AG04449 (cell line): ENCODE measurements around the gene CHCT1.

Experiments used
- CTCF ChIA-PET: fragments of 350-600 bp; formaldehyde crosslinking; extraction: SDS; loops from one replicate; lab custom pipeline; 2021; ENCODE audit warnings: antibody characterized with exemption; lab: Yijun Ruan, JAX
- POLR2A ChIA-PET: fragments of 400-600, 350-600 bp; formaldehyde crosslinking; extraction: SDS; loops from one replicate; lab custom pipeline; 2020; ENCODE audit warnings: antibody characterized with exemption, inconsistent platforms; lab: Yijun Ruan, JAX
- DNase-seq: peaks from one replicate; pipeline ENCODE4 v3.0.0-alpha.2; 2010; ENCODE audit warnings: low read depth, low spot score
- H3K4me3 ChIP-seq: 2 replicates; pipeline ENCODE4 v1.5.1; 2011; ENCODE audit warnings: low read depth, mild to moderate bottlenecking, control low read depth, low read length
- CTCF ChIP-seq: IDR thresholded peaks from one replicate; pipeline ENCODE4 v1.5.1; 2011; ENCODE audit warnings: mild to moderate bottlenecking, moderate library complexity, low read length, control low read depth, inconsistent platforms; ENCODE audit not compliant: insufficient read depth; ENCODE audit errors: missing control alignments

The CHCT1 gene

GRCh38 chr17:60396412-60396811 is 25.9 kb upstream of the CHCT1 start:
- no peak for TF ChIP-seq CTCF
- DNase-seq: no peak
- ChIA-PET CTCF (interaction anchor here (1.5 kb wide), 1 partner anchor 25 kb away, joined by 4 read pairs; no protein-coding TSS in a partner anchor), POLR2A (no interaction called here)
- H3K4me3 ChIP-seq: no peak overlapping the region

GRCh38 chr17:60398227-60398959 is 23.9 kb upstream of the CHCT1 start:
- H3K4me3 ChIP-seq: no peak overlapping the region
- no peak for TF ChIP-seq CTCF
- ChIA-PET CTCF (interaction anchor here (0.7 to 3.7 kb wide), 4 partner anchors 23 to 170 kb away, joined by 3 to 11 read pairs (median 3); no protein-coding TSS in a partner anchor), POLR2A (no interaction called here)
- no peak for DNase-seq

DNA sequence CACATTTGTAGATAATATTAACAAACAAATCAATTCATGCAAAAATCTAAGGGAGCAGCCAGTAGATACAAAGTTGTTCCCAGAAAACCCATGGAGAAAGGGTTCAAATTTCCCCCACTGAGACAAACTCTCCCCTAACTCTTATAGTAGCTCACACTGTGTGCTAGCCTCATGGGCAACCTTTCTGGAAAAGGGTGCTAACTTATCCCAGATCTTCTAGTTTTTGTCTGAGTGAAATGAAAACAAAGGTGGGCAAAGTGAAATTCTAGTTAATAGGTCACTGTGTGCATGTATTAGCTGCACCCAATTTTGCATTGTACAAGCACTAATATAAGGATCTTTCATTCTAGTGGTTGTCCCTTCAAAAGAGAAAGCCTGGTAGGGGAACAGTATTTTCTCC is 20.5 kb upstream of the CHCT1 start:
- POLR2A ChIA-PET: no interaction called here
- no peak overlapping the region for H3K4me3 ChIP-seq
- TF ChIP-seq CTCF: no peak
- no peak for DNase-seq
- CTCF ChIA-PET: interaction anchor here (1.2 kb wide), 1 partner anchor 10 kb away, joined by 5 read pairs; the partner anchor contains the start of gene USP32

GRCh38 chr17:60403523-60403810 is 18.8 kb upstream of the CHCT1 start:
- no peak overlapping the region for H3K4me3 ChIP-seq
- POLR2A ChIA-PET: no interaction called here
- no peak for DNase-seq
- CTCF ChIA-PET: interaction anchor here (0.6 kb wide), 1 partner anchor 233 kb away, joined by 3 read pairs; no protein-coding TSS in a partner anchor
- TF ChIP-seq CTCF: no peak

DNA sequence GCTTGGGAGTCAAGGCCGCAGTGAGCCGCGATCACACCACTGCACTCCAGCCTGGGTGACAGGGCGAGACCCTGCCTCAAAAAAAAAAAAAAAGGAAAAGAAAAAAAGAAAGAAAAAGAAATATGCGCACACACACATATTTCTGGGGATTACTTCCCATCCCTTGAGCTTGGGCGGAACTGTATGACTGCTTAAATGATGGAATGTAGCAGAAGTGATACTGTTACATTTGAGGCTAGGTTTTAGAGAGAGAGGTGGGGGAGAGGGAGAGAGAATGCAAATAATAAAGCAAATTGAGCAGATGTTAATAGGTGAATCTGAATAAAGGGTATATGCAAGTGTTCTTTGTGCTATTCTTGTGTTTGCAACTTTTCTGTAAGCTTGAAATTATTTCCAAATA is 18.3 kb upstream of the CHCT1 start:
- DNase-seq: no peak
- POLR2A ChIA-PET: no interaction called here
- CTCF ChIA-PET: interaction anchor here (0.6 to 4.1 kb wide), 4 partner anchors 18 to 233 kb away, joined by 3 to 18 read pairs (median 6); partner anchors contain the start of gene CHCT1
- TF ChIP-seq CTCF: no peak
- no peak overlapping the region for H3K4me3 ChIP-seq

GRCh38 chr17:60406887-60407286 is 15.4 kb upstream of the CHCT1 start:
- ChIA-PET CTCF (interaction anchor here (0.6 to 4.1 kb wide), 2 partner anchors 12 to 15 kb away, joined by 4 to 18 read pairs; partner anchors contain the start of gene CHCT1), POLR2A (no interaction called here)
- DNase-seq: no peak

More at GRCh38 chr17:60406887-60407286, 15.4 kb upstream of the CHCT1 start:
- TF ChIP-seq CTCF: no peak
- H3K4me3 ChIP-seq: no peak overlapping the region
